HCT116 (cell line): ENCODE data around the gene LIN7C.

Source experiments
- CEBPB ChIP-seq: IDR thresholded peaks from 2 replicates; pipeline ENCODE4 v1.6.1; 2012; ENCODE audit warnings: low read depth
- EZH2 ChIP-seq: fragments of 200-600 bp; sonication (generic); IDR thresholded peaks from 2 replicates; pipeline ENCODE4 v1.6.1; 2017; ENCODE audit warnings: antibody characterized with exemption, mixed run types
- JUND ChIP-seq: IDR thresholded peaks from 2 replicates; pipeline ENCODE4 v1.6.1; 2012
- POLR2A ChIP-seq: IDR thresholded peaks from 2 replicates; pipeline ENCODE4 v1.7.0; 2011; ENCODE audit warnings: borderline replicate concordance; ENCODE audit not compliant: insufficient read depth, insufficient read length; ENCODE audit errors: extremely low read depth
- POLR2AphosphoS5 ChIP-seq: IDR thresholded peaks from 2 replicates; pipeline ENCODE4 v1.6.1; 2011; ENCODE audit warnings: mild to moderate bottlenecking, low read depth, low read length, moderate library complexity
- SIN3A ChIP-seq: IDR thresholded peaks from 2 replicates; pipeline ENCODE4 v1.6.1; 2012; ENCODE audit warnings: low read depth
- SP1 ChIP-seq: IDR thresholded peaks from 2 replicates; pipeline ENCODE4 v1.6.1; 2012; ENCODE audit warnings: low read depth
- YY1 ChIP-seq: IDR thresholded peaks from 2 replicates; pipeline ENCODE4 v1.6.1; 2011; ENCODE audit warnings: low read length, low read depth, moderate library complexity, mild to moderate bottlenecking; ENCODE audit not compliant: insufficient replicate concordance; ENCODE audit errors: extremely low read depth
- ZFX ChIP-seq: fragments of 450-650 bp; IDR thresholded peaks from 2 replicates; pipeline ENCODE4 v1.6.1; 2017
- TF ChIP-seq, protein P1 (sequence below), 3 experiments: fragments of 200-600 bp in 1 of 3; sonication (generic) in 1 of 3; IDR thresholded peaks in 2 of 3; conservative IDR thresholded peaks in 1 of 3; 2 replicates each; pipeline ENCODE4 v1.5.1; 2012 to 2017; ENCODE audit warnings: low read depth in 2 of 3, low read length in 2 of 3, antibody characterized with exemption in 1 of 3, borderline replicate concordance in 1 of 3, control low read depth in 1 of 3, mild to moderate bottlenecking in 1 of 3, mixed read lengths in 1 of 3, mixed run types in 1 of 3, moderate library complexity in 1 of 3; ENCODE audit not compliant: insufficient read depth in 1 of 3
- TF ChIP-seq, protein P2 (sequence below): IDR thresholded peaks from 2 replicates; pipeline ENCODE4 v1.6.1; 2012
- TF ChIP-seq, protein P3 (sequence below): IDR thresholded peaks from 2 replicates; pipeline ENCODE4 v1.6.1; 2012; ENCODE audit warnings: low read depth

DNA sequence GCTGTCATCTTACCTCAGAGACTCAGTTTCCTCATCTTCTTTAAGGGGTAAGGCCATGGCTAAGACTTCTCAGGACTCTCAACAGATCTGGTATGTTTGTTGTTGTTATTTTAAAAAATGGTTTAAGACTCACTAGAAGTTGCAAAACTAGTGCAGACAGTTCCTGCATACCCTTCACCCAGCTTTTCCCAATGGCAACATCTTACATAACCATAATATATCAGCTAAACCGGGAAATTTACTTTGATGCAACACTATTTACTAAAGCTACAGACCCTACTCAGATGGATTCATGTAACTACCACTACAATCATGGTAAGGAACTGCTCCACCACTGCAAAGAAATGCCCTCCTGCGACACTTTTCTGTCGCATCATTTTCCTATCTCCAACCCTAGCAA, 54.4 kb downstream of the LIN7C start:
- TF ChIP-seq, protein P1, sequence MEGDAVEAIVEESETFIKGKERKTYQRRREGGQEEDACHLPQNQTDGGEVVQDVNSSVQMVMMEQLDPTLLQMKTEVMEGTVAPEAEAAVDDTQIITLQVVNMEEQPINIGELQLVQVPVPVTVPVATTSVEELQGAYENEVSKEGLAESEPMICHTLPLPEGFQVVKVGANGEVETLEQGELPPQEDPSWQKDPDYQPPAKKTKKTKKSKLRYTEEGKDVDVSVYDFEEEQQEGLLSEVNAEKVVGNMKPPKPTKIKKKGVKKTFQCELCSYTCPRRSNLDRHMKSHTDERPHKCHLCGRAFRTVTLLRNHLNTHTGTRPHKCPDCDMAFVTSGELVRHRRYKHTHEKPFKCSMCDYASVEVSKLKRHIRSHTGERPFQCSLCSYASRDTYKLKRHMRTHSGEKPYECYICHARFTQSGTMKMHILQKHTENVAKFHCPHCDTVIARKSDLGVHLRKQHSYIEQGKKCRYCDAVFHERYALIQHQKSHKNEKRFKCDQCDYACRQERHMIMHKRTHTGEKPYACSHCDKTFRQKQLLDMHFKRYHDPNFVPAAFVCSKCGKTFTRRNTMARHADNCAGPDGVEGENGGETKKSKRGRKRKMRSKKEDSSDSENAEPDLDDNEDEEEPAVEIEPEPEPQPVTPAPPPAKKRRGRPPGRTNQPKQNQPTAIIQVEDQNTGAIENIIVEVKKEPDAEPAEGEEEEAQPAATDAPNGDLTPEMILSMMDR (IDR thresholded peaks at IDR 0.05 in 2 of 3, conservative IDR thresholded peaks at IDR 0.05 in 1 of 3; ENCODE audit: borderline replicate concordance in 1 of 3, insufficient read depth in 1 of 3, low read depth in 2 of 3, low read length in 2 of 3): no peak
- no peak for TF ChIP-seq POLR2AphosphoS5
- no peak for TF ChIP-seq POLR2A
- no peak for TF ChIP-seq EZH2
- TF ChIP-seq YY1: no peak
- no peak for TF ChIP-seq SP1
- no peak for TF ChIP-seq SIN3A
- TF ChIP-seq, protein P2, sequence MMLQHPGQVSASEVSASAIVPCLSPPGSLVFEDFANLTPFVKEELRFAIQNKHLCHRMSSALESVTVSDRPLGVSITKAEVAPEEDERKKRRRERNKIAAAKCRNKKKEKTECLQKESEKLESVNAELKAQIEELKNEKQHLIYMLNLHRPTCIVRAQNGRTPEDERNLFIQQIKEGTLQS: no peak
- TF ChIP-seq, protein P3, sequence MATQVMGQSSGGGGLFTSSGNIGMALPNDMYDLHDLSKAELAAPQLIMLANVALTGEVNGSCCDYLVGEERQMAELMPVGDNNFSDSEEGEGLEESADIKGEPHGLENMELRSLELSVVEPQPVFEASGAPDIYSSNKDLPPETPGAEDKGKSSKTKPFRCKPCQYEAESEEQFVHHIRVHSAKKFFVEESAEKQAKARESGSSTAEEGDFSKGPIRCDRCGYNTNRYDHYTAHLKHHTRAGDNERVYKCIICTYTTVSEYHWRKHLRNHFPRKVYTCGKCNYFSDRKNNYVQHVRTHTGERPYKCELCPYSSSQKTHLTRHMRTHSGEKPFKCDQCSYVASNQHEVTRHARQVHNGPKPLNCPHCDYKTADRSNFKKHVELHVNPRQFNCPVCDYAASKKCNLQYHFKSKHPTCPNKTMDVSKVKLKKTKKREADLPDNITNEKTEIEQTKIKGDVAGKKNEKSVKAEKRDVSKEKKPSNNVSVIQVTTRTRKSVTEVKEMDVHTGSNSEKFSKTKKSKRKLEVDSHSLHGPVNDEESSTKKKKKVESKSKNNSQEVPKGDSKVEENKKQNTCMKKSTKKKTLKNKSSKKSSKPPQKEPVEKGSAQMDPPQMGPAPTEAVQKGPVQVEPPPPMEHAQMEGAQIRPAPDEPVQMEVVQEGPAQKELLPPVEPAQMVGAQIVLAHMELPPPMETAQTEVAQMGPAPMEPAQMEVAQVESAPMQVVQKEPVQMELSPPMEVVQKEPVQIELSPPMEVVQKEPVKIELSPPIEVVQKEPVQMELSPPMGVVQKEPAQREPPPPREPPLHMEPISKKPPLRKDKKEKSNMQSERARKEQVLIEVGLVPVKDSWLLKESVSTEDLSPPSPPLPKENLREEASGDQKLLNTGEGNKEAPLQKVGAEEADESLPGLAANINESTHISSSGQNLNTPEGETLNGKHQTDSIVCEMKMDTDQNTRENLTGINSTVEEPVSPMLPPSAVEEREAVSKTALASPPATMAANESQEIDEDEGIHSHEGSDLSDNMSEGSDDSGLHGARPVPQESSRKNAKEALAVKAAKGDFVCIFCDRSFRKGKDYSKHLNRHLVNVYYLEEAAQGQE: no peak
- TF ChIP-seq ZFX: no peak
- TF ChIP-seq CEBPB: no peak
- no peak for TF ChIP-seq JUND
